B cell (primary cell): ENCODE measurements around the gene CATSPER3. TPM values are rescaled to one million over a fixed set of nuclear protein-coding genes. Genes with fewer than 3 reads are reported as not detected.

ENCODE experiments used
- ATAC-seq: fragments of 200-7000 bp; cut with Tn5 transposase; one replicate; pipeline ENCODE4 v1.10.0; 2021; ENCODE audit warnings: low read depth, mild to moderate bottlenecking, moderate number of reproducible peaks, moderate library complexity
- CTCF ChIA-PET: fragments of 350-600 bp; sonication (Branson Sonifier 250); formaldehyde crosslinking; loops from one replicate; lab custom pipeline; 2021; ENCODE audit warnings: antibody characterized with exemption, inconsistent platforms; lab: Charles Lee
- POLR2A ChIA-PET: fragments of 350-600 bp; sonication (Branson Sonifier 250); formaldehyde crosslinking; loops from one replicate; lab custom pipeline; 2021; ENCODE audit warnings: antibody characterized with exemption; lab: Charles Lee
- DNase-seq: peaks from one replicate; pipeline ENCODE4 v3.0.0; 2013
- H2AFZ ChIP-seq: 2 replicates; pipeline ENCODE4 v1.6.1; 2012; ENCODE audit warnings: mild to moderate bottlenecking, low read depth, low read length; ENCODE audit not compliant: insufficient read depth, poor library complexity, severe bottlenecking
- H3K27ac ChIP-seq, 2 donors: 1 replicate in 1 of 2; 2 replicates in 1 of 2; pipeline ENCODE4 v1.5.1; 2012 to 2013; ENCODE audit warnings: low read length in 2 of 2, mild to moderate bottlenecking in 2 of 2, moderate library complexity in 1 of 2
- H3K27me3 ChIP-seq, 4 experiments: fragments of 200-600 bp in 1 of 4; sonication (generic) in 1 of 4; replicated peaks in 1 of 4; 1 replicate in 2 of 4; 2 replicates in 2 of 4; pipeline versions ENCODE4 v1.6.1 to v1.7.0; 2013 to 2016; ENCODE audit warnings: low read length in 3 of 4, mild to moderate bottlenecking in 2 of 4, mixed read lengths in 1 of 4, moderate library complexity in 1 of 4; ENCODE audit not compliant: insufficient read depth in 4 of 4, control insufficient read depth in 3 of 4; ENCODE audit errors: control extremely low read depth in 1 of 4
- H3K36me3 ChIP-seq, 2 experiments: replicated peaks in 1 of 2; 1 replicate in 1 of 2; 2 replicates in 1 of 2; pipeline versions ENCODE4 v1.6.1 to v1.7.1; 2013; ENCODE audit warnings: low read length in 1 of 2; ENCODE audit not compliant: insufficient read depth in 2 of 2, control insufficient read depth in 1 of 2; ENCODE audit errors: control extremely low read depth in 1 of 2, extremely low read depth in 1 of 2
- H3K4me1 ChIP-seq, 2 donors: fragments of 200-600 bp in 1 of 2; sonication (generic) in 1 of 2; 1 replicate in 1 of 2; 2 replicates in 1 of 2; pipeline versions ENCODE4 v1.5.1 to v1.6.1; 2013 to 2017; ENCODE audit warnings: low read length in 2 of 2; ENCODE audit not compliant: control insufficient read depth in 2 of 2, insufficient read depth in 2 of 2
- H3K4me2 ChIP-seq: replicated peaks from 2 replicates; pipeline ENCODE3; 2012; ENCODE audit warnings: mild to moderate bottlenecking, low read depth, low read length; ENCODE audit not compliant: poor library complexity, severe bottlenecking
- H3K4me3 ChIP-seq, 5 experiments: fragments of 200-600 bp in 1 of 5; sonication (generic) in 1 of 5; 1 replicate in 3 of 5; 2 replicates in 2 of 5; pipeline versions ENCODE4 v1.5.1 to v1.7.0; 2011 to 2016; ENCODE audit warnings: low read length in 4 of 5, mild to moderate bottlenecking in 4 of 5, low read depth in 2 of 5, control low read depth in 1 of 5, moderate library complexity in 1 of 5; ENCODE audit not compliant: insufficient read depth in 1 of 5; ENCODE audit errors: control extremely low read depth in 1 of 5, extremely low read depth in 1 of 5
- H3K79me2 ChIP-seq: fragments of 200-600 bp; sonication (generic); one replicate; pipeline ENCODE4 v1.6.0; 2016; ENCODE audit warnings: low read length; ENCODE audit not compliant: control insufficient read depth, insufficient read depth
- H3K9ac ChIP-seq: fragments of 200-600 bp; sonication (generic); 2 replicates; pipeline ENCODE4 v1.6.1; 2017; ENCODE audit warnings: mild to moderate bottlenecking, low read length, moderate library complexity
- H3K9me3 ChIP-seq, 3 donors: one replicate each; pipeline versions ENCODE4 v1.6.1 to v1.7.1; 2013; ENCODE audit warnings: low read length in 2 of 3; ENCODE audit not compliant: control insufficient read depth in 2 of 3, insufficient read depth in 1 of 3; ENCODE audit errors: control extremely low read depth in 1 of 3
- H4K20me1 ChIP-seq: 2 replicates; pipeline ENCODE4 v1.6.0; 2012; ENCODE audit warnings: mild to moderate bottlenecking, low read length; ENCODE audit not compliant: insufficient read depth, control insufficient read depth, poor library complexity, severe bottlenecking
- H3K27ac Mint-ChIP-seq: one replicate; pipeline ENCODE4 v1.8.0; 2021; ENCODE audit warnings: mixed read lengths
- H3K27me3 Mint-ChIP-seq: one replicate; pipeline ENCODE4 v1.8.0; 2021; ENCODE audit warnings: mixed read lengths
- H3K4me1 Mint-ChIP-seq: one replicate; pipeline ENCODE4 v1.8.0; 2021; ENCODE audit warnings: mixed read lengths
- H3K4me3 Mint-ChIP-seq: one replicate; pipeline ENCODE4 v1.8.0; 2021; ENCODE audit warnings: mixed read lengths
- H3K9me3 Mint-ChIP-seq: one replicate; pipeline ENCODE4 v1.8.0; 2022; ENCODE audit warnings: mixed read lengths; ENCODE audit not compliant: insufficient read depth
- CTCF ChIP-seq: fragments of 200-600 bp; IDR thresholded peaks from one replicate; pipeline ENCODE4 v1.8.0; 2022; ENCODE audit warnings: antibody characterized with exemption, mild to moderate bottlenecking
- EZH2 ChIP-seq: IDR thresholded peaks from 2 replicates; pipeline ENCODE4 v1.6.1; 2012; ENCODE audit warnings: borderline replicate concordance, low read depth, mild to moderate bottlenecking, moderate library complexity, low read length; ENCODE audit not compliant: insufficient read depth, poor library complexity, severe bottlenecking
- WGBS: methylation state at CpG from one replicate; pipeline ENCODE4 v1.1.5; 2013; ENCODE audit warnings: missing lambda C conversion rate; ENCODE audit not compliant: insufficient coverage; 5-methylcytosine and 5-hydroxymethylcytosine counted together
- intact Hi-C: fragments of 100-400 bp; cut with micrococcal nuclease; formaldehyde crosslinking; loops from one replicate; pipeline ENCODE4 v1.10.0; 2022
- polyA plus RNA-seq: library from polyadenylated mRNA; depleted of rRNA; stranded (reverse); fragments of >200 nt; gene quantifications from 2 replicates; pipeline ENCODE4 v1.2.3, GENCODE V29; 2012
- total RNA-seq, 2 donors: library from RNA; stranded (reverse); fragments of 120-200 nt in 1 of 2; gene quantifications; 1 replicate in 1 of 2; 2 replicates in 1 of 2; pipeline versions ENCODE4 v1.2.3 to v1.2.4, GENCODE V29; 2013 to 2022

The CATSPER3 gene
- total and polyA plus RNA-seq, 2 donors (not counting 1 experiment from before 2014, with no cell fraction given): 0.79 to 1.3 TPM

- ChIA-PET POLR2A (no interaction called here), CTCF (interaction anchor here (0.7 kb wide), 1 partner anchor 50 kb away, joined by 4 read pairs; no protein-coding TSS in a partner anchor)
- Mint-ChIP-seq H3K9me3 (peaks cover 5% of the 10 kb centered on the region), H3K27me3 (no peaks in the 10 kb centered on the region), H3K4me1 (peaks cover 17% of the 10 kb centered on the region), H3K27ac (no peak overlapping the region), H3K4me3 (no peak overlapping the region)
- TF ChIP-seq CTCF (no peak), EZH2 (no peak)
- Histone ChIP-seq H4K20me1 (no peaks in the 10 kb centered on the region), H3K27ac (no peak overlapping the region), H2AFZ (no peak overlapping the region), H3K9me3 (no peaks in the 10 kb centered on the region), H3K4me2 (no peak overlapping the region), H3K4me3 (no peak overlapping the region), H3K79me2 (no peaks in the 10 kb centered on the region), H3K9ac (no peak overlapping the region), H3K27me3 (no peaks in the 10 kb centered on the region), H3K4me1 (peaks cover 10 to 11% of the 10 kb centered on the region in 2 donors), H3K36me3 (no peaks in the 10 kb centered on the region)
- DNase-seq: no peak
- ATAC-seq: no peak
- intact Hi-C loops: no loop called here
- 95% methylated on average over 4 of the region's 5 CpGs for WGBS
Observed at GRCh38 chr5:134992148-134992547, 24.4 kb downstream of the CATSPER3 start.

- Histone ChIP-seq H3K79me2 (no peaks in the 10 kb centered on the region), H3K27me3 (no peaks in the 10 kb centered on the region), H3K36me3 (no peaks in the 10 kb centered on the region), H3K4me1 (peaks cover 10 to 11% of the 10 kb centered on the region in 2 donors), H3K9ac (no peak overlapping the region), H3K9me3 (no peaks in the 10 kb centered on the region), H3K27ac (no peak overlapping the region), H2AFZ (no peak overlapping the region), H3K4me2 (no peak overlapping the region), H4K20me1 (no peaks in the 10 kb centered on the region), H3K4me3 (no peak overlapping the region)
- no peak for DNase-seq
- no peaks in the 10 kb centered on the region for H3K27me3 Mint-ChIP-seq
- no peak overlapping the region for H3K27ac Mint-ChIP-seq
- H3K4me1 Mint-ChIP-seq: peaks cover 17% of the 10 kb centered on the region
- TF ChIP-seq CTCF (no peak), EZH2 (no peak)
- no peak for ATAC-seq
- ChIA-PET POLR2A (no interaction called here), CTCF (no interaction called here)
- H3K4me3 Mint-ChIP-seq: no peak overlapping the region
- intact Hi-C loops: no loop called here
- H3K9me3 Mint-ChIP-seq: peaks cover 5% of the 10 kb centered on the region
- no CpG with 5 or more reads among the region's 2 CpGs for WGBS
Observed at GRCh38 chr5:134993161-134993560, 25.5 kb downstream of the CATSPER3 start.
